Non-pigmented ciliary epithelial cell (primary cell): Measurements from ENCODE around the gene IFNA14.
"Not testable (repeated sequence)": the region's sequence is repeated elsewhere in the genome, so short reads cannot be mapped to it uniquely, and the experiment has no call there.

Source experiments
- DNase-seq: peaks from one replicate; pipeline ENCODE4 v3.0.0-alpha.2; 2010; ENCODE audit warnings: low read depth

Gene IFNA14

DNA sequence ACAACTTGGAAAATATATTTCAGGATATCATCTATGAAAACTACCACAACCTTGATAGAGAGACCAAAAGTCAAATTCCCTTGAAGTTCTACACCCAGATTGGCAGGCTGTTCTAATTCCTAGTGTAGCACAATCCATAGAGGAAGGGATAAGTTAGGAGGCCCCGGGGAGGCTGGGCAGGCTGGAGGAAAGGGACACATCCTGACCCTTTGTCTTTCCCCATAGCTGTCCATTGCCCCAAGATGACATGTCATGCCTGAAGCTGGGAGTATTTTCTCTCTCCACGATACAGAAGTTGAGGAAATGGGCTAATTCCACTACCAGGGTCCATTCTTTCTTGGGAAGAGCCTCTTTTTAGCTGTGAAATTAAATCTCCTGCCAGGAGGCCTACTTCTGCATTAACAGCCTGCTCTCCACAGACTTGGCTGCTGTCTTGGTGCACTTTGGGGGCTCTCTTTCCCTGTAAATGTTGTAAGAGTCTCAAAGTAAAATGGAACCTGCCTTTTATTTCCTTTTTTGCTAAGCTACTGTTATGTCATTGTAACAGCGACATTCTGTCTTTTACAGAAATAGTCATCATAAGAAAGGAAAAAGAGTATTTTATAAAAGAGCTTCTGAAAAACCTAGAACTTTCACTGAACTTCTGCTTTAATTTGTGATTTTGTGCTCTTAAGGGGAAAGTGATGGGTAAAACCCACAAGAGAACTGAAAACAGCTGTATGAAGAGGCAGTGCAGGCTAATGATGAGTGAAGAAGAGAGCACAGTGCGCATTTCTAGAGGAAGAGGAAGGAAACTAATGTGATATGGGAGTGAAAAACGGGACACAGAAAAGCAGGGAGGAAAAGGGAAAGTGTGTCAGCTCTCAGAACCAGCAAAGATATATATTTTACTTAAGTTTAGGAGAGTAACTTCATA lies 26.1 kb downstream of the IFNA14 start:
- not testable (repeated sequence) for DNase-seq

DNA sequence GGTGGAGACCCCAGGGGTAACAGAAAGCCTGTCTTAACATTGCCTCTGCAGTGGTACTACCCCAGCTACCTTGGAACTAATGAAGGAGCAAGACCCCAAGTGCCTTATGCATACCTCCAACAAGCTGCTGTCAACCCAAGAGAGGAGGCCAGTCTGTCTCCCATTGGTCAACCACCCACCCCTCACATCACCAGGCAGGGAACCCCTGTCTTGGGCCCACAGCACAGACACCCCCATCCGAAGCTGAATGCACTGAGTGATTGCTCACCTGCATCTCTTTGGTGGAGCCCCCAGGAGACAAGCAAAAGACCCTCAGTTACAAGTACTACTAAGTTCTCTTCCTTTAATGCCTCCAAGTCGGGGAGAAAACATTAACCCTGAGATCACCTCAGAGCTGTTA lies 27.6 kb downstream of the IFNA14 start:
- not testable (repeated sequence) for DNase-seq

DNA sequence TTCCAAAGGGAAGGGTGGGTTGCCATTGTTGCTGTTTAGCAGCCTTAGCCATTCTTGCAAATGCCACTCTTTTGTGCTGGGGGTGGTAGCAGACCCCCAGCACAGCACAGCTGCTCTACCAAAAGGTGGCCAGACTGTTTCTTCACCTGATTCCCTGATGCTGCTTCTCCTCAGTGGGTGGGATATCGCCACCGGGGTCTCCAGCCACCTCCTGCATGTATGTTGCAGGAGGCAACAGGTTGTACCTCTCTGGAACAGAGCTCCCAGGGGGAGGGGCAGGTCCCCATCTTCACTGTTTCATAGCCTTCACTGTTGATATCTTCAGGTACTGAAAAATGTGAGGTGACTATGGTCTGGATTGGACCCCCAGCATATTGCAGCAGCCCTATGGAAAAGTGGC lies 29.0 kb downstream of the IFNA14 start:
- DNase-seq = not testable (repeated sequence)

DNA sequence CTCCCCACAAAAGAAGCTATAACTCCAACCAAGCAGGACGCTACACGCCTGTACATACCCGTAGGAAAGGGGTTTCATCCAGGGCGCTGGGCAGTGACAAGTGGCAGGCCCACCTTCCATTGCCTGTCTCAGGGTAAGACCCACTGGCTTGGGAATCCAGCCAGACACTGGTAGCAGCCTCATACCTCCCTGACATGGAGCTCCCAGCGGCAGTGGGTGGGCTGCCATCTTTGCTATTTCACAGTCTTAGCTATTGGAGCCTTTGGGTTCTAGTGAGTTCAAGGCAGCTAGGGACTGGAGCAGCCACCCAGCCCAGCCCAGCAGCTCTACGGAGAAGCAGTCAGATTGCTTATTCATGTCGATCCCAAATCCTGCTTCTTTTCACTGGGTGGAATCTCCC lies 29.5 kb downstream of the IFNA14 start:
- DNase-seq = no peak

DNA sequence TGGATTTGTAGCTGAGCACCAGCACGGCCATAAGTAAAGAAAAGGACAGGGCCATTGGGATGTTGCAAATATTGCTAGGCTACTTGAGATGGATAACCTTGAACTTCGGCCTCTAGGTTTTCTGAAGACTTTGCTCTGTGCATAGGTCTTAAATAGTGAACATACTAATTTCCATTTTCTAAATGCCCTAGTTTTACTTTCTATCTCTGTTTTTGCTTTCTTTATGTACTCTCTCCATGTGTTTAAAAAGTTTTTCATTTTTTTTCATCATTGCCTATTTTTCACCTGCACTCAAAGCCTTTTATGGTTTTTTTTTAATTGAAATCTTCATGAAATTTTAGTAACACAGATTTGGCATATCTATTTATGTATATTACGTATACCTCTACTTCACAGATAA lies 32.8 kb downstream of the IFNA14 start, which contains the start of gene IFNA10:
Gene IFNA10, minus strand, starts transcription at position 101 of the 400 bp plus-strand sequence. Its CDS starts 46 bp downstream, at position 55.
- DNase-seq = not testable (repeated sequence)

DNA sequence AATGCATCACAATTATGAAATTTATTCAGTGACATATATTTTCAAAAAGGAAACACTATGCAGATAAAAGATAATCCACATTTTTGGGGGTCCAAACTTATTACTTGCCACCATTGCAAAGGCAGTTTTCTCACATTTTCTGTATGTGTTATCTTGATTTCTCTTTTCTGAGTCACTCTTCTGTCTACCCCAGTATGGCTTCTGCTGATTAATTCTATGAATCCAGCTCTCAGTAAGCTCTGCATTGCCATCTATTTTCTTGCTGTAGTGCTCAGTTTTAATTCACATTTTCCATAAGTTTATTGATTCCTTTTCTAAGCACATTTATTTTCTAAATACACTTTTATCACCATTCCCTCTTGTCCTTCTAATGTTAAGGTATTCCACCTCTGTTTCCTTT lies 34.6 kb downstream of the IFNA14 start:
- DNase-seq = no peak

DNA sequence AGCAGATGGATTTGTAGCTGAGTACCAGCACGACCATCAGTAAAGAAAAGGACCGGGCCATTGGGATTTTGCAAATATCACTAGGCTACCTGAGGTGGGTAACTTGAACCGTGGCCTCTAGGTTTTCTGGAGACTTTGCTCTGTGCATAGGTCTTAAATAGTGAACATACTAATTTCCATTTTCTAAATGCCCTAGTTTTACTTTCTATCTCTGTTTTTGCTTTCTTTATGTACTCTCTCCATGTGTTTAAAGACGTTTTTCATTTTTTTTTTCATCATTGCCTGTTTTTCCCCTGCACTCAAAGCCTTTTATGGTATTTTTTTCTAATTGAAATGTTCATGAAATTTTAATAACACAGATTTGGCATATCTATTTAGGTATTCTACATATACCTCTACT lies 37.7 kb downstream of the IFNA14 start, which contains the start of gene IFNA7:
Gene IFNA7, minus strand, starts transcription at position 101 of the 400 bp plus-strand sequence. Its CDS starts 40 bp downstream, at position 61.
- DNase-seq = not testable (repeated sequence)

DNA sequence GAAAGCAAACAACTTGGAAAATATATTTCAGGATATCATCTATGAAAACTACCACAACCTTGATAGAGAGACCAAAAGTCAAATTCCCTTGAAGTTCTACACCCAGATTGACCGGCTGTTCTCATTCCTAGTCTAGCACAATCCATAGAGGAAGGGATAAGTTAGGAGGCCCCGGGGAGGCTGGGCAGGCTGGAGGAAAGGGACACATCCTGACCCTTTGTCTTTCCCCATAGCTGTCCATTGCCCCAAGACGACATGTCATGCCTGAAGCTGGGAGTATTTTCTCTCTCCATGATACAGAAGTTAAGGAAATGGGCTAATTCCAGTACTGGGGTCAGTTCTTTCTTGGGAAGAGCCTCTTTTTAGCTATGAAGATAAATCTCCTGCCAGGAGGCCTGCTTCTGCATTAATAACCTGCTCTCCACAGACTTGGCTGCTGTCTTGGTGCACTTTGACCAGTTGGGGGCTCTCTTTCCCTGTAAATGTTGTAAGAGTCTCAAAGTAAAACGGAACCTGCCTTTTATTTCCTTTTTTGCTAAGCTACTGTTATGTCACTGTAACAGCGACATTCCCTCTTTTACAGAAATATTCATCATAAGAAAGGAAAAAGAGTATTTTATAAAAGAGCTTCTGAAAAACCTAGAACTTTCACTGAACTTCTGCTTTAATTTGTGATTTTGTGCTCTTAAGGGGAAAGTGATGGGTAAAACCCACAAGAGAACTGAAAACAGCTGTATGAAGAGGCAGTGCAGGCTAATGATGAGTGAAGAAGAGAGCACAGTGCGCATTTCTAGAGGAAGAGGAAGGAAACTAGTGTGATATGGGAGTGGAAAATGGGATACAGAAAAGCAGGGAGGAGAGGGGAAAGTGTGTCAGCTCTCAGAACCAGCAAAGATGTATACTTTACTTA lies 44.7 kb downstream of the IFNA14 start:
- DNase-seq = not testable (repeated sequence)
